Measurements from ENCODE around the gene STXBP2. TPM values are rescaled to one million over a fixed set of nuclear protein-coding genes. Genes with fewer than 3 reads are reported as not detected.

STXBP2 gene
- total RNA-seq, 1 experiment from 2014 or later: 102 TPM

DNA sequence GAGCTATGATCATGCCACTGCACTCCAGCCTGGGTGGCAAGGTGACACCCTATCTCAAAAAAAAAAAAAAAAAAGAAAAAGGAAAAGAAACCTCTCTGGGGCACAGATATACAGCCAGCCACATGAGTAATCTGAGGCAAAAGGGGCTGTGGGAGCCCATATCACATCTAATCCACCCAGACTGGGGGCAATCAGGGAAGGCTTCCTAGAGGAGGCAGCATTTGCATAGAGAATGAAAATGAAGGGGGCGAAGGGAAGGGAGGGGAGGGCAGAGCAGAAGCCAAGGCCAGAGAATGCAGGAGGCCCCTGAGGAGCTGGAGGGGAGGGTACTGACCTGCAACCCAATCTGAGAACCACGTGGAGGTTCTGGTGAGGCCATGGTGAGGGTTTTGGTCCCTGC, 13.2 kb downstream of the STXBP2 start:
- in situ Hi-C loops (cut with HindIII; ENCODE audit: low pct_unique_long_range_greater_than_20kb, low sequenced_read_pairs): no loop called here

DNA sequence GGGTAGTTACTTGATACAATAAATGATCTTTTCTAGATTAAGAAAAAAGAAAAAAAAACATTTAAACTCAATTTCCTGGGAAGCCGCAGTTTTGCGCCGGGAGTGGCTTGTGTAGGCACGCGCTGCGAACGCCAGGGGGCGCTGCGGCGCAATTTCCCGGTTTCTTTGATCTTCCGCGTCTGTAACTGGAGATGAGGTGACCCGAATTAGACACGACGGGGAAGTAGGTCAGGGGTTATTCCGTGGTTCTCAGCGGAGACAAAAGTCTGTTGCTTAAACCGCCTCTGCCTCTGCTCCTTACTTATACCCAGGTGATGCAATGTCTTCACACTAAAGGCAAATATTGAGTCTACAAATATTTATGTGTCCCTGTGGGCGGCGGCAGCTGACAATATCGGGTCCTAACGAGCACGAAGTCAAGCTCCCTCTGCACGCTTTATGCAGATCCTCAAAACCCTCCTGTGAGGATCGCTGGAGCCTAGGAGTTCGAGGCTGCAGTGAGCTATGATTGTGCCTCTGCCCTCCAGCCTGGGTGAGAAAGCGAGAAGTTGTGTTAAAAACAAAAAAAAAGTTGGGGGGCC, 15.2 kb downstream of the STXBP2 start:
- Histone ChIP-seq H3K27me3 (ENCODE audit: control insufficient read depth, insufficient read depth, low read length) (no peaks in the 10 kb centered on the region), H3K27ac (ENCODE audit: low read length) (peak overlapping the region; percentile 39; the same call in 1 of the 2 replicates), H3K4me1 (ENCODE audit: control insufficient read depth, insufficient read depth, low read length) (no peaks in the 10 kb centered on the region), H3K36me3 (ENCODE audit: control insufficient read depth, insufficient read depth, low read length) (no peaks in the 10 kb centered on the region), H3K4me3 (ENCODE audit: low read depth in 2 of 2, low read length in 2 of 2) (peak overlapping the region; percentile 25 to 58), H3K9me3 (ENCODE audit: control insufficient read depth, insufficient read depth, low read depth, low read length) (no peaks in the 10 kb centered on the region)
- TF ChIP-seq, protein P1, sequence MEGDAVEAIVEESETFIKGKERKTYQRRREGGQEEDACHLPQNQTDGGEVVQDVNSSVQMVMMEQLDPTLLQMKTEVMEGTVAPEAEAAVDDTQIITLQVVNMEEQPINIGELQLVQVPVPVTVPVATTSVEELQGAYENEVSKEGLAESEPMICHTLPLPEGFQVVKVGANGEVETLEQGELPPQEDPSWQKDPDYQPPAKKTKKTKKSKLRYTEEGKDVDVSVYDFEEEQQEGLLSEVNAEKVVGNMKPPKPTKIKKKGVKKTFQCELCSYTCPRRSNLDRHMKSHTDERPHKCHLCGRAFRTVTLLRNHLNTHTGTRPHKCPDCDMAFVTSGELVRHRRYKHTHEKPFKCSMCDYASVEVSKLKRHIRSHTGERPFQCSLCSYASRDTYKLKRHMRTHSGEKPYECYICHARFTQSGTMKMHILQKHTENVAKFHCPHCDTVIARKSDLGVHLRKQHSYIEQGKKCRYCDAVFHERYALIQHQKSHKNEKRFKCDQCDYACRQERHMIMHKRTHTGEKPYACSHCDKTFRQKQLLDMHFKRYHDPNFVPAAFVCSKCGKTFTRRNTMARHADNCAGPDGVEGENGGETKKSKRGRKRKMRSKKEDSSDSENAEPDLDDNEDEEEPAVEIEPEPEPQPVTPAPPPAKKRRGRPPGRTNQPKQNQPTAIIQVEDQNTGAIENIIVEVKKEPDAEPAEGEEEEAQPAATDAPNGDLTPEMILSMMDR (IDR thresholded peaks at IDR 0.05): peak; percentile 94
- peak; percentile 100 for TF ChIP-seq TCF7L2 (IDR thresholded peaks at IDR 0.05; ENCODE audit: low read depth, low read length)
- TF ChIP-seq, protein P2, sequence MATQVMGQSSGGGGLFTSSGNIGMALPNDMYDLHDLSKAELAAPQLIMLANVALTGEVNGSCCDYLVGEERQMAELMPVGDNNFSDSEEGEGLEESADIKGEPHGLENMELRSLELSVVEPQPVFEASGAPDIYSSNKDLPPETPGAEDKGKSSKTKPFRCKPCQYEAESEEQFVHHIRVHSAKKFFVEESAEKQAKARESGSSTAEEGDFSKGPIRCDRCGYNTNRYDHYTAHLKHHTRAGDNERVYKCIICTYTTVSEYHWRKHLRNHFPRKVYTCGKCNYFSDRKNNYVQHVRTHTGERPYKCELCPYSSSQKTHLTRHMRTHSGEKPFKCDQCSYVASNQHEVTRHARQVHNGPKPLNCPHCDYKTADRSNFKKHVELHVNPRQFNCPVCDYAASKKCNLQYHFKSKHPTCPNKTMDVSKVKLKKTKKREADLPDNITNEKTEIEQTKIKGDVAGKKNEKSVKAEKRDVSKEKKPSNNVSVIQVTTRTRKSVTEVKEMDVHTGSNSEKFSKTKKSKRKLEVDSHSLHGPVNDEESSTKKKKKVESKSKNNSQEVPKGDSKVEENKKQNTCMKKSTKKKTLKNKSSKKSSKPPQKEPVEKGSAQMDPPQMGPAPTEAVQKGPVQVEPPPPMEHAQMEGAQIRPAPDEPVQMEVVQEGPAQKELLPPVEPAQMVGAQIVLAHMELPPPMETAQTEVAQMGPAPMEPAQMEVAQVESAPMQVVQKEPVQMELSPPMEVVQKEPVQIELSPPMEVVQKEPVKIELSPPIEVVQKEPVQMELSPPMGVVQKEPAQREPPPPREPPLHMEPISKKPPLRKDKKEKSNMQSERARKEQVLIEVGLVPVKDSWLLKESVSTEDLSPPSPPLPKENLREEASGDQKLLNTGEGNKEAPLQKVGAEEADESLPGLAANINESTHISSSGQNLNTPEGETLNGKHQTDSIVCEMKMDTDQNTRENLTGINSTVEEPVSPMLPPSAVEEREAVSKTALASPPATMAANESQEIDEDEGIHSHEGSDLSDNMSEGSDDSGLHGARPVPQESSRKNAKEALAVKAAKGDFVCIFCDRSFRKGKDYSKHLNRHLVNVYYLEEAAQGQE (IDR thresholded peaks at IDR 0.05; ENCODE audit: insufficient read depth in 1 of 2, low read depth in 2 of 2, low read length in 1 of 2): no peak
- no peak for TF ChIP-seq SIN3A (IDR thresholded peaks at IDR 0.05; ENCODE audit: borderline replicate concordance, insufficient read depth, low read depth, low read length)
- TF ChIP-seq POLR2AphosphoS5 (IDR thresholded peaks at IDR 0.05; ENCODE audit: low read depth, low read length): no peak
- ChIA-PET CTCF (interaction anchor here (0.6 to 0.7 kb wide), 2 partner anchors 39 to 428 kb away, joined by 3 to 12 read pairs; no protein-coding TSS in a partner anchor), POLR2A (no interaction called here)
- ATAC-seq (peak; percentile 70), DNase-seq (ENCODE audit: low read depth, low spot score) (peak; percentile 70)
- no TSS peak for BruUV-seq (replicated peaks)
- intact Hi-C loops (cut with micrococcal nuclease; ENCODE audit: unreplicated experiment): no loop called here
- in situ Hi-C loops (cut with HindIII; ENCODE audit: low pct_unique_long_range_greater_than_20kb, low sequenced_read_pairs): no loop called here

More for the DNA sequence above, 13.2 kb downstream of the STXBP2 start:
- Histone ChIP-seq H3K9me3 (ENCODE audit: control insufficient read depth, insufficient read depth, low read depth, low read length) (no peaks in the 10 kb centered on the region), H3K27ac (ENCODE audit: low read length) (no peak overlapping the region), H3K4me3 (ENCODE audit: low read depth in 2 of 2, low read length in 2 of 2) (no peak overlapping the region), H3K4me1 (ENCODE audit: control insufficient read depth, insufficient read depth, low read length) (no peaks in the 10 kb centered on the region), H3K36me3 (ENCODE audit: control insufficient read depth, insufficient read depth, low read length) (no peaks in the 10 kb centered on the region), H3K27me3 (ENCODE audit: control insufficient read depth, insufficient read depth, low read length) (no peaks in the 10 kb centered on the region)
- intact Hi-C loops (cut with micrococcal nuclease; ENCODE audit: unreplicated experiment): no loop called here
- ATAC-seq (no peak), DNase-seq (ENCODE audit: low read depth, low spot score) (no peak)
- ChIA-PET POLR2A (no interaction called here), CTCF (no interaction called here)
- no TSS peak for BruUV-seq (replicated peaks)
- TF ChIP-seq POLR2AphosphoS5 (IDR thresholded peaks at IDR 0.05; ENCODE audit: low read depth, low read length) (no peak), TCF7L2 (IDR thresholded peaks at IDR 0.05; ENCODE audit: low read depth, low read length) (no peak), SIN3A (IDR thresholded peaks at IDR 0.05; ENCODE audit: borderline replicate concordance, insufficient read depth, low read depth, low read length) (no peak)
- TF ChIP-seq, protein P2 (IDR thresholded peaks at IDR 0.05; ENCODE audit: insufficient read depth in 1 of 2, low read depth in 2 of 2, low read length in 1 of 2): no peak
- TF ChIP-seq, protein P1 (IDR thresholded peaks at IDR 0.05): no peak
